GM23248 (cell line): ENCODE results near the gene HEXIM1.

Experiments
- EZH2 ChIP-seq: fragments of 200-600 bp; sonication (generic); IDR thresholded peaks from 2 replicates; pipeline ENCODE4 v1.6.1; 2018; ENCODE audit warnings: antibody characterized with exemption, mild to moderate bottlenecking; ENCODE audit not compliant: insufficient read depth, poor library complexity, severe bottlenecking
- EZH2phosphoT487 ChIP-seq: fragments of 200-600 bp; sonication (generic); IDR thresholded peaks from 2 replicates; pipeline ENCODE4 v1.6.1; 2018; ENCODE audit warnings: antibody characterized with exemption, moderate library complexity, mild to moderate bottlenecking, low read depth; ENCODE audit not compliant: insufficient read depth

GRCh38 chr17:45143094-45143670, 5.1 kb upstream of the HEXIM1 start:
- TF ChIP-seq EZH2phosphoT487 (no peak), EZH2 (no peak)
